Fibroblast of lung (primary cell): ENCODE measurements around the gene CD84. TPM values are rescaled to one million over a fixed set of nuclear protein-coding genes. Genes with fewer than 3 reads are reported as not detected.

Experiments used
- DNase-seq, 2 donors: peaks; one replicate each; pipeline versions ENCODE4 v3.0.0 to v3.0.0-alpha.2; 2010; ENCODE audit warnings: low read depth in 2 of 2
- H2AFZ ChIP-seq: 2 replicates; pipeline ENCODE4 v1.5.1; 2012; ENCODE audit warnings: low read length, control low read depth, inconsistent platforms
- H3K27ac ChIP-seq: 2 replicates; pipeline ENCODE4 v1.5.1; 2011; ENCODE audit warnings: low read length, control low read depth; ENCODE audit not compliant: insufficient read depth
- H3K27me3 ChIP-seq: 2 replicates; pipeline ENCODE4 v1.5.1; 2011; ENCODE audit warnings: mild to moderate bottlenecking, low read length; ENCODE audit not compliant: control insufficient read depth, insufficient read depth
- H3K36me3 ChIP-seq: 2 replicates; pipeline ENCODE4 v1.5.1; 2011; ENCODE audit warnings: low read length; ENCODE audit not compliant: control insufficient read depth, insufficient read depth
- H3K4me1 ChIP-seq: 2 replicates; pipeline ENCODE4 v1.5.1; 2011; ENCODE audit warnings: low read length; ENCODE audit not compliant: control insufficient read depth, insufficient read depth; ENCODE audit errors: extremely low read depth
- H3K4me2 ChIP-seq: 2 replicates; pipeline ENCODE4 v1.5.1; 2011; ENCODE audit warnings: low read length, control low read depth; ENCODE audit not compliant: insufficient read depth; ENCODE audit errors: extremely low read depth
- H3K4me3 ChIP-seq, 4 experiments: fragments of 200-600 bp in 1 of 4; sonication (generic) in 1 of 4; replicated peaks in 1 of 4; 2 replicates each; pipeline ENCODE4 v1.5.1; 2011 to 2016; ENCODE audit warnings: low read length in 4 of 4, low read depth in 3 of 4, mild to moderate bottlenecking in 3 of 4, control low read depth in 2 of 4, inconsistent platforms in 1 of 4, mixed read lengths in 1 of 4; ENCODE audit not compliant: insufficient read depth in 1 of 4; ENCODE audit errors: control extremely low read depth in 1 of 4
- H3K79me2 ChIP-seq: 2 replicates; pipeline ENCODE4 v1.5.1; 2012; ENCODE audit warnings: mild to moderate bottlenecking, low read length, inconsistent platforms; ENCODE audit not compliant: control insufficient read depth, insufficient read depth
- H3K9ac ChIP-seq: 2 replicates; pipeline ENCODE4 v1.5.1; 2011; ENCODE audit warnings: mild to moderate bottlenecking, low read length, control low read depth; ENCODE audit not compliant: insufficient read depth
- H3K9me3 ChIP-seq: 2 replicates; pipeline ENCODE4 v1.5.1; 2012; ENCODE audit warnings: low read depth, low read length; ENCODE audit not compliant: control insufficient read depth, insufficient read depth
- H4K20me1 ChIP-seq: 2 replicates; pipeline ENCODE4 v1.5.1; 2011; ENCODE audit warnings: low read length; ENCODE audit not compliant: control insufficient read depth, insufficient read depth; ENCODE audit errors: extremely low read depth
- EZH2 ChIP-seq: IDR thresholded peaks from 2 replicates; pipeline ENCODE4 v1.5.1; 2012; ENCODE audit warnings: low read length, control low read depth, mild to moderate bottlenecking; ENCODE audit errors: missing control alignments
- polyA plus RNA-seq, 2 donors: library from polyadenylated mRNA; depleted of rRNA in 1 of 2; stranded (reverse) in 1 of 2; unstranded in 1 of 2; fragments of >200 nt; gene quantifications; 2 replicates each; pipeline ENCODE4 v1.2.1, GENCODE V29; 2011 to 2012; ENCODE audit warnings: missing spikeins in 1 of 2
- total RNA-seq: library from RNA; depleted of rRNA; stranded (reverse); fragments of >200 nt; gene quantifications from 2 replicates; pipeline ENCODE4 v1.2.1, GENCODE V29; 2014
- TF ChIP-seq, protein P1 (sequence below), 2 donors: IDR thresholded peaks in 1 of 2; conservative IDR thresholded peaks in 1 of 2; 1 replicate in 1 of 2; 2 replicates in 1 of 2; pipeline ENCODE4 v1.5.1; 2011 to 2012; ENCODE audit warnings: low read length in 2 of 2, control low read depth in 1 of 2, inconsistent platforms in 1 of 2, low read depth in 1 of 2, mild to moderate bottlenecking in 1 of 2

The CD84 gene
- total and polyA plus RNA-seq, 2 donors (not counting 1 experiment from before 2014, with no cell fraction given) = not detected

DNA sequence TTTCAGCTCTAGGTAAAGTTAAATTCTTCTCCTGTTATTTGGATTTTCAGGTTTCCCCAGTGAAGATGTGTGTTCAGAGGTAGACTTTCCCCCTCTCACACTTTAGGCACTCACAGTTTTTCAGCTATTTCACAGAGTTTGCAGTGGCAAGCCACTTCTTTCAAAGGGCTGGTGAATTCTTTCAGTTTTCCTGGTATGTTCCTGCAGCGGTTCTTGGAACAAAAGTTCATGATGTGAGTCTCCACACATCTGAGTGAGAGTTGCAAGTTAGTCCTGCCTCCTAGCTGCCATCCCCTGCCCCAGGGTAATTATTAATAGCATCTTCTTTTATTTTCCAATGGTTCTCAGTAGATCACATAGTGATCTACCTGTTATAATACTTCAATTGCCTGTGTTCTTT is 27.3 kb upstream of the CD84 start:
- Histone ChIP-seq H3K9ac (no peak overlapping the region), H3K79me2 (no peaks in the 10 kb centered on the region), H3K4me3 (no peak overlapping the region), H3K36me3 (no peaks in the 10 kb centered on the region), H3K27ac (no peak overlapping the region), H2AFZ (no peak overlapping the region), H3K9me3 (no peaks in the 10 kb centered on the region), H3K27me3 (no peaks in the 10 kb centered on the region), H4K20me1 (no peaks in the 10 kb centered on the region), H3K4me1 (no peaks in the 10 kb centered on the region), H3K4me2 (no peak overlapping the region)
- no peak for DNase-seq
- TF ChIP-seq, protein P1, sequence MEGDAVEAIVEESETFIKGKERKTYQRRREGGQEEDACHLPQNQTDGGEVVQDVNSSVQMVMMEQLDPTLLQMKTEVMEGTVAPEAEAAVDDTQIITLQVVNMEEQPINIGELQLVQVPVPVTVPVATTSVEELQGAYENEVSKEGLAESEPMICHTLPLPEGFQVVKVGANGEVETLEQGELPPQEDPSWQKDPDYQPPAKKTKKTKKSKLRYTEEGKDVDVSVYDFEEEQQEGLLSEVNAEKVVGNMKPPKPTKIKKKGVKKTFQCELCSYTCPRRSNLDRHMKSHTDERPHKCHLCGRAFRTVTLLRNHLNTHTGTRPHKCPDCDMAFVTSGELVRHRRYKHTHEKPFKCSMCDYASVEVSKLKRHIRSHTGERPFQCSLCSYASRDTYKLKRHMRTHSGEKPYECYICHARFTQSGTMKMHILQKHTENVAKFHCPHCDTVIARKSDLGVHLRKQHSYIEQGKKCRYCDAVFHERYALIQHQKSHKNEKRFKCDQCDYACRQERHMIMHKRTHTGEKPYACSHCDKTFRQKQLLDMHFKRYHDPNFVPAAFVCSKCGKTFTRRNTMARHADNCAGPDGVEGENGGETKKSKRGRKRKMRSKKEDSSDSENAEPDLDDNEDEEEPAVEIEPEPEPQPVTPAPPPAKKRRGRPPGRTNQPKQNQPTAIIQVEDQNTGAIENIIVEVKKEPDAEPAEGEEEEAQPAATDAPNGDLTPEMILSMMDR (conservative IDR thresholded peaks at IDR 0.05 in 1 of 2, IDR thresholded peaks at IDR 0.05 in 1 of 2; ENCODE audit: low read depth in 1 of 2, low read length in 2 of 2) = no peak
- TF ChIP-seq EZH2 = no peak

DNA sequence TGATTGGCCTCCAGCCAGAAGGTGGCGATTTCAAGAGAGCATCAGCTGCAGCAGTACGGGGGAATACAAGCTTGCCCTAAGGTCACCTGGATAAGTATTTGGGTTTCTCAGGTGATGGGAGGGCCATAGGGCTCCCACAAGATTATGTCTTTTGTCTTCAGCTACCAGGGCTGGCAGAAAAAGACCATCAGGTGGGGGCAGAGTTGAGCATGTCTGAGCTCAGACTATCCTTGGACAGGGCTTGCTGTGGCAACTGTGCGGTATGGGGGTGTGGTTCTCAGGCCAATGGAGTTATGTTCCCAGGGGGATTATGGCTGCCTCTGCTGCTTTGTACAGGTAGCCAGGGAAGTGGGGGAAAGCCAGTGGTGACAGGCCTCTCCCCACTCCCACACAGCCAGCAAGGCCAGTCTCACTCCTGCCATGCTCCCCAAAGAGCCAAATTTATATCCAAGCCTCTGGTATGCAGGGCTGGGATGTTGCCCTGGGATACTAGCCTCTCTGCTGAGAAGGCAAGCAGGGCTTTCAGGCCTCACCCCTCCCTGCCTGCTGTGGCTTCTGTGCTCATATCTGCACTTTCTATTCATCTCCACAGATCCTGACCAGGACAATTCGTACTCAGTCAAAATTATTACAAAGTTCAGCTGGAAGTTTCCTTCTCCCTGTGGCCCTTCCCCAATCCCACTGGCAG is 26.6 kb upstream of the CD84 start:
- TF ChIP-seq, protein P1 (conservative IDR thresholded peaks at IDR 0.05 in 1 of 2, IDR thresholded peaks at IDR 0.05 in 1 of 2; ENCODE audit: low read depth in 1 of 2, low read length in 2 of 2) = no peak
- no peak for TF ChIP-seq EZH2
- Histone ChIP-seq H2AFZ (no peak overlapping the region), H3K4me1 (no peaks in the 10 kb centered on the region), H3K4me3 (no peak overlapping the region), H3K27ac (no peak overlapping the region), H3K9ac (no peak overlapping the region), H3K79me2 (no peaks in the 10 kb centered on the region), H3K4me2 (no peak overlapping the region), H3K36me3 (no peaks in the 10 kb centered on the region), H3K9me3 (no peaks in the 10 kb centered on the region), H4K20me1 (no peaks in the 10 kb centered on the region), H3K27me3 (no peaks in the 10 kb centered on the region)
- DNase-seq = no peak

DNA sequence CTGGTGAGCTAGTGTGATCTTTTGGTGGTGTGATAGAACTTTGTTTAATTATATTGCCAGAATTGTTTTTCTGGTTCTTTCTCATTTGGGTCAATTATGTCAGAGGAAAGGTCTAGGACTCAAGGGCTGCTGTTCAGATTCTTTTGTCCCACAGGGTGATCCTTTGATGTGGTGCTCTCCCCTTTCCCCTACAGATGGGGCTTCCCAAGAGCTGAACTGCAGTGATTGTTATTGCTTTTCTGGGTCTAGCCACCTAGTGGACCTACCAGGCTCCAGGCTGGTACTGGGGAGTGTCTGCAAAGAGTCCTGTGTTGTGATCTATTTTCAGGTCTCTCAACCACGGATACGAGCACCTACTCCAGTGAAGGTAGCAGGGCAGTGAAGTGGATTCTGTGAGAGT is 25.9 kb upstream of the CD84 start:
- Histone ChIP-seq H3K4me3 (no peak overlapping the region), H3K79me2 (no peaks in the 10 kb centered on the region), H3K9ac (no peak overlapping the region), H3K9me3 (no peaks in the 10 kb centered on the region), H3K27me3 (no peaks in the 10 kb centered on the region), H3K4me1 (no peaks in the 10 kb centered on the region), H4K20me1 (no peaks in the 10 kb centered on the region), H2AFZ (no peak overlapping the region), H3K4me2 (no peak overlapping the region), H3K36me3 (no peaks in the 10 kb centered on the region), H3K27ac (no peak overlapping the region)
- DNase-seq = no peak
- no peak for TF ChIP-seq EZH2
- TF ChIP-seq, protein P1 (conservative IDR thresholded peaks at IDR 0.05 in 1 of 2, IDR thresholded peaks at IDR 0.05 in 1 of 2; ENCODE audit: low read depth in 1 of 2, low read length in 2 of 2) = no peak
